Activated T-cell treated with anti-CD3 and anti-CD28 coated beads, Interleukin-2, amount 50 U/mL, for 4 hours (primary cell): ENCODE data around the gene PDAP1. TPM values are rescaled to one million over a fixed set of nuclear protein-coding genes. Genes with fewer than 3 reads are reported as not detected.
"Not testable (repeated sequence)": the region's sequence is repeated elsewhere in the genome, so short reads cannot be mapped to it uniquely, and the experiment has no call there.

Experiments
- ATAC-seq, 2 donors: fragments of 200-7000 bp; cut with Tn5 transposase; one replicate each; pipeline ENCODE4 v1.10.0; 2021
- DNase-seq: peaks from one replicate; pipeline ENCODE4 v3.0.0-alpha.2; 2020
- H3K27me3 Mint-ChIP-seq: one replicate; pipeline ENCODE4 v1.8.0; 2021; ENCODE audit warnings: low read depth, mixed read lengths
- H3K36me3 Mint-ChIP-seq: one replicate; pipeline ENCODE4 v1.8.0; 2022; ENCODE audit warnings: mixed read lengths; ENCODE audit not compliant: insufficient read depth
- H3K4me1 Mint-ChIP-seq: one replicate; pipeline ENCODE4 v1.8.0; 2021; ENCODE audit warnings: low read depth, mixed read lengths
- H3K4me3 Mint-ChIP-seq: one replicate; pipeline ENCODE4 v1.8.0; 2021; ENCODE audit warnings: mild to moderate bottlenecking, moderate library complexity, mixed read lengths
- H3K9me3 Mint-ChIP-seq: one replicate; pipeline ENCODE4 v1.8.0; 2021; ENCODE audit warnings: mixed read lengths
- total RNA-seq, 3 donors: library from RNA; stranded (reverse); gene quantifications; one replicate each; pipeline ENCODE4 v1.2.1, GENCODE V29; 2021

The PDAP1 gene
- total RNA-seq, 3 donors from 2014 or later = 231 to 255 (median 235) TPM

- ATAC-seq = peak; percentile 96
- DNase-seq = peak; percentile 88
- no peaks in the 10 kb centered on the region for H3K27me3 Mint-ChIP-seq
- no peaks in the 10 kb centered on the region for H3K9me3 Mint-ChIP-seq
- peak within 1 kb of the TSS; percentile 97 for H3K4me3 Mint-ChIP-seq
- H3K36me3 Mint-ChIP-seq = peaks cover 9% of the 10 kb centered on the region
- peaks cover 31% of the 10 kb centered on the region for H3K4me1 Mint-ChIP-seq
These were observed 30.4 kb upstream of the PDAP1 start, which contains the start of the genes CPSF4 and PTCD1 for GRCh38 chr7:99438573-99439480. TSS of gene CPSF4 (plus strand) at chr7:99438943. CDS start at chr7:99439083, 140 bp downstream. TSS of gene PTCD1 (minus strand) at chr7:99438798. CDS start at chr7:99435242, 3,556 bp downstream.

DNA sequence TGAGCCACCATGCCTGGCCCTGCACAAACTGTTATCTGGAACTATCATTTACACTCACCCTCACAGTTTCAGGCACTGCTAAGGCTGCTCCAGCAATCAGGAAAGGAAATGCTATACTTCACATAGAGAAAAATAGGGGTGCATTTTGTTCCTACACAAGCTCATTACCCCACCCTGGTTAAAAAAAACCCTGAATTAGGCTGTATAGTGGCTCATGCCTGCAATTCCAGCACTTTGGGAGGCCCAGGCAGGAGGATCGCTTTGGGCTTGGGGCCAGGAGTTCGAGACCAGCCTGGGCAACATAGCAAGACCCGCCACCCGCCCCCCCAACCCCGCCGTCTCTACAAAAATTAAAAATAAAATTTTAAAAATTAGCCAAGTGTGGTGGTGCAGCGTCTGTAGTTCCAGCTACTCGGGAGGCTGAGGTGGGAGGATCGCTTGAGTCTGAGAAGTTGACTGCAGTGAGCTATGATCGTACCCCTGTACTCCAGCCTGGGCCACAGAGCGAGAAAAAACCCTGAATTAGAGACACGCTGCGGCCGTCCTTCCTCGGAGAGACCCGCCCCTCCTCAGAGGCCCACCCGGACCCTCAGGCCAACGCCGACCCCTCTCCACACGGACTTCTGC lies 29.7 kb upstream of the PDAP1 start:
- H3K4me1 Mint-ChIP-seq = peaks cover 28% of the 10 kb centered on the region
- H3K36me3 Mint-ChIP-seq = peaks cover 6% of the 10 kb centered on the region
- ATAC-seq (peak in 1 of 2 donors; percentile 19), DNase-seq (no peak)
- H3K4me3 Mint-ChIP-seq = peak overlapping the region; percentile 97
- no peaks in the 10 kb centered on the region for H3K9me3 Mint-ChIP-seq
- H3K27me3 Mint-ChIP-seq = no peaks in the 10 kb centered on the region

DNA sequence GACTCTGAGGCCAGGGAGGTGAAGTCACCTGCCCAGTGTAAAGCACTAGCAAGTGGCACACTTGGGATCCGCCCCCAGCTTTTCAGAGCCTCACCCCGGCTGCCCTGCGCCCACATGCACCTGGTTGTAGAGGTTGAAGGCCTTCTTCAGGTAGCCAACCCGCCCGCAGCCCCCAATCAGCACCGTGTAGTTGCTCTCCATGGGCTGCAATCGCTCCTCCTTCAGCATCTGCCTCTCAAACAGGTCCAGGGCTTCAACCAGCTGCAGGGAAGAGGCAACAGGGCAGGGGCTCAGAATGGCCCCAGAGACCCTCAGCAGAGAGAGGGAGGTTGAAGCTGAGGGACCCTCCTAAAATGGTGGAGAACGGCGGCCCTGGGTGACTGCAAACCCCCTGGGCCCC lies 24.8 kb upstream of the PDAP1 start:
- DNase-seq = no peak
- H3K4me3 Mint-ChIP-seq = no peak overlapping the region
- peaks cover 4% of the 10 kb centered on the region for H3K4me1 Mint-ChIP-seq
- ATAC-seq = no peak
- no peaks in the 10 kb centered on the region for H3K9me3 Mint-ChIP-seq
- peaks cover 8% of the 10 kb centered on the region for H3K36me3 Mint-ChIP-seq
- no peaks in the 10 kb centered on the region for H3K27me3 Mint-ChIP-seq

GRCh38 chr7:99431756-99432540 lies 23.6 kb upstream of the PDAP1 start:
- H3K36me3 Mint-ChIP-seq, H3K9me3 Mint-ChIP-seq, H3K27me3 Mint-ChIP-seq, DNase-seq, H3K4me3 Mint-ChIP-seq, H3K4me1 Mint-ChIP-seq, ATAC-seq: not testable (repeated sequence)

DNA sequence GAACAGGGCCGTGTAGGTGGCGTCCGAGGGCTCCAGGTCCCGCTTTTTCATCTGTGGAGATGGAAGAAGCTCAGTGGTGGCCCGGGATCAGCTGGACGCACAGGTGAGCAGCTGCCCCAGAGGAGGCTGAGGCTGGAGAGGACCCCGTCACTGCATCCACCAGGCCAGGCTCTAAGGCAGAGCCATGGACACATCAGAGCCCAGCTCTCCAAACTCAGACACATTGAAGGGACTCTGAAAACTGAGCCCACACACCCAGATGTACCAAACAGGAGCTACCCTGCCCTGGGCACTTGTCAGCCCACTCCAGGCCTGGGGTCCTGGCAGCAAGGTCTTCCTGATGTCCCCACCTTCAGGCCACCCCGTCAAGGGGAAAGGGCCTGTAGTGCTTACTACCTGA lies 21.4 kb upstream of the PDAP1 start:
- Mint-ChIP-seq H3K27me3 (no peaks in the 10 kb centered on the region), H3K9me3 (no peaks in the 10 kb centered on the region), H3K4me1 (no peaks in the 10 kb centered on the region), H3K4me3 (no peak overlapping the region), H3K36me3 (peaks cover 10% of the 10 kb centered on the region)
- no peak for ATAC-seq
- DNase-seq = no peak

- no peak for ATAC-seq
- Mint-ChIP-seq H3K4me3 (no peak overlapping the region), H3K4me1 (no peaks in the 10 kb centered on the region), H3K36me3 (peaks cover 10% of the 10 kb centered on the region), H3K27me3 (no peaks in the 10 kb centered on the region), H3K9me3 (no peaks in the 10 kb centered on the region)
- DNase-seq = no peak
These were observed 20.7 kb upstream of the PDAP1 start for GRCh38 chr7:99428972-99429566.

DNA sequence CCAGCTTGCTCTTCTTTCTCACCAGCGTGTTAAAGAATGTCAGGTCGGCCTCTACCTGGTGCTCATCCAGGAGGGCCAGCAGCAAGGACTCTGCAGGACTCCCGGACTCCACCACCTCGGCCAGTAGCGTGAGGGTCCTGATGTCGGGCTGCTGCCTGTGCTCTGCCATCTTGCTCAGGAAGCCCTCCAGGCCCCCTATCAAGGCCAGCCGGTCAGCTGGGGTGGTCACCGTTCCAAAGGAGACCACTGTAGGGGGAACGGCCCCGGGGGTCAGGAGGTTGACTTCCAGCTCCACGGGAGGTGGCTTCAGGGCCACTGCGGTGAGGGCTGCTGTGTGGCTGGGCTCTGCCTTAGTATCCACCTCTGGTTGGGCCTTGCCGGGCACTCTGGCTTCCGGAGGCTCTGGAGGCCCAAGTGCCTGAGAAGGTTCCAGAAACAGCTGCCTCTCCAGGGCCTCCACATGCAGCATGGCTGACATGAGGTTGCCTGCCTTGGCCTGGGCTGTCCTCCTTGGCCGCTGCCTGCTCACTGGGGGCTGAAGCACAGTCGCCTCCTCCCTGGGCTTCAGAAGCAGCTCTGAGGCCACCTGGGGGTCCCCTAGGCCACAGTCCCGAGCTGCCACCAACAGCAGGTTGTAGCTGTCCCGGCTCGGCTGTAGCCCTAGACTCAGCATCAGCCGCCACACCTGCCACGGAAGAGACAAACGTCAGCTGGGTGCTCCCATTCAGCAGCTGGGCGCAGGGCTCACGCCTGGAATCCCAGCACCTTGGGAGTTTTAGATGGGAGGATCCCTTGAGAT lies 16.7 kb upstream of the PDAP1 start:
- ATAC-seq (no peak), DNase-seq (no peak)
- Mint-ChIP-seq H3K27me3 (no peaks in the 10 kb centered on the region), H3K4me1 (no peaks in the 10 kb centered on the region), H3K4me3 (no peak overlapping the region), H3K36me3 (peaks cover 12% of the 10 kb centered on the region), H3K9me3 (no peaks in the 10 kb centered on the region)

DNA sequence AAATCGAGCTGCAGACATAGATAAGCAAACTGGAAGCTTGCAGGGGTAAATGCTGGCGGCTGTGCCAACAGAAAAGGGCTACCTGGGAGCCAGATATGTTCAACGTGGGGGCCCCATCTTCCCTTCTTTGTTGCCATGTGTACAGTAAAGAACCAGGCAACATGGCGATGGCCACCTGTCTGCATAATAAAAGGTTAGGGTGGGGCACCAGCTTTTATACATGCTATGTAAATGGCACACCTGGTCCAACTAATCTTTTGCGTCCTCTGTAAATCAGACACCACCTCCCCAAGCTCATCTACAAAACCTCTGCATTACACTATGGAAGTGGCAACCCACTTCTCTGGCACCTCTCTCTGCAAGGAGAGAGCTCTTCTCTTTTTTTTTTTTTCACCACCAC lies 14.2 kb upstream of the PDAP1 start:
- DNase-seq = no peak
- Mint-ChIP-seq H3K4me1 (no peaks in the 10 kb centered on the region), H3K4me3 (no peak overlapping the region), H3K9me3 (no peaks in the 10 kb centered on the region), H3K27me3 (no peaks in the 10 kb centered on the region), H3K36me3 (peaks cover 29% of the 10 kb centered on the region)
- no peak for ATAC-seq

DNA sequence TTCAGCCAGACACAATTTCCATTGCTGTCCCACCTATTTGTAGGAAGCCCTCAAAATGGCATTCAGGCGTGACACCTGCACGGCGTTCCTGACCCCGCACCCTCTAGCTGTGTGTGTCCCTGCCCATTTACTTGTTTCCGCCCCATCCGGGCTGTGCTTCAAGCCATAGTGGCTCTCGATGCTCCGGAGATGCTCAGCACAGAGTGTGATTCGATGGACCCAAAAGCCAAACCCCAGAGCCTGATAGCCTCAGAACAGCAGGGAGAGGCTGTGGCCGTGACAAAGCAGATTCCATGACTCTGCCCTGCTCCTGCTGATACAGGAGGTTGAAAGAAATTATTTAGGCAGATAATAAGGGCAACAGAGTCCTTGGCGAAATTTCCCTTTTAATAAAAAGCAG lies 13.8 kb upstream of the PDAP1 start:
- H3K36me3 Mint-ChIP-seq = peaks cover 32% of the 10 kb centered on the region
- H3K27me3 Mint-ChIP-seq = no peaks in the 10 kb centered on the region
- no peak overlapping the region for H3K4me3 Mint-ChIP-seq
- ATAC-seq (no peak), DNase-seq (no peak)
- peaks cover 2% of the 10 kb centered on the region for H3K4me1 Mint-ChIP-seq
- H3K9me3 Mint-ChIP-seq = no peaks in the 10 kb centered on the region

GRCh38 chr7:99420986-99421385 lies 12.6 kb upstream of the PDAP1 start:
- ATAC-seq (no peak), DNase-seq (no peak)
- peaks cover 3% of the 10 kb centered on the region for H3K4me1 Mint-ChIP-seq
- H3K27me3 Mint-ChIP-seq = no peaks in the 10 kb centered on the region
- peaks cover 35% of the 10 kb centered on the region for H3K36me3 Mint-ChIP-seq
- H3K9me3 Mint-ChIP-seq = no peaks in the 10 kb centered on the region
- H3K4me3 Mint-ChIP-seq = no peak overlapping the region

- Mint-ChIP-seq H3K4me1 (peaks cover 4% of the 10 kb centered on the region), H3K27me3 (no peaks in the 10 kb centered on the region), H3K4me3 (no peak overlapping the region), H3K9me3 (no peaks in the 10 kb centered on the region), H3K36me3 (peaks cover 38% of the 10 kb centered on the region)
- ATAC-seq = no peak
- DNase-seq = no peak
These were observed 11.8 kb upstream of the PDAP1 start for GRCh38 chr7:99420213-99420612.

- no peak for DNase-seq
- no peaks in the 10 kb centered on the region for H3K27me3 Mint-ChIP-seq
- ATAC-seq = peak in 1 of 2 donors; percentile 13
- peaks cover 7% of the 10 kb centered on the region for H3K4me1 Mint-ChIP-seq
- peaks cover 44% of the 10 kb centered on the region for H3K36me3 Mint-ChIP-seq
- H3K4me3 Mint-ChIP-seq = no peak overlapping the region
- H3K9me3 Mint-ChIP-seq = no peaks in the 10 kb centered on the region
These were observed 11.1 kb upstream of the PDAP1 start for GRCh38 chr7:99419323-99420021.

GRCh38 chr7:99418260-99418659 lies 9.9 kb upstream of the PDAP1 start:
- DNase-seq = no peak
- Mint-ChIP-seq H3K4me1 (peaks cover 7% of the 10 kb centered on the region), H3K4me3 (no peak overlapping the region), H3K9me3 (no peaks in the 10 kb centered on the region), H3K36me3 (peaks cover 45% of the 10 kb centered on the region), H3K27me3 (no peaks in the 10 kb centered on the region)
- no peak for ATAC-seq
